HL-60 (cell line): ENCODE data around the gene AQP12A.

ENCODE experiments used
- GABPA ChIP-seq: IDR thresholded peaks from 2 replicates; pipeline ENCODE4 v1.6.1; 2012; ENCODE audit warnings: low read depth
- POLR2AphosphoS5 ChIP-seq: IDR thresholded peaks from 2 replicates; pipeline ENCODE4 v1.6.1; 2012; ENCODE audit warnings: low read depth
- REST ChIP-seq: IDR thresholded peaks from 2 replicates; pipeline ENCODE4 v1.6.1; 2012; ENCODE audit warnings: low read depth; ENCODE audit not compliant: insufficient replicate concordance
- TF ChIP-seq, protein P1 (sequence below): IDR thresholded peaks from one replicate; pipeline ENCODE4 v1.5.1; 2011; ENCODE audit warnings: low read length, control low read depth, inconsistent platforms; ENCODE audit not compliant: insufficient read depth

GRCh38 chr2:240713928-240714746 lies 22.5 kb downstream of the AQP12A start:
- TF ChIP-seq, protein P1, sequence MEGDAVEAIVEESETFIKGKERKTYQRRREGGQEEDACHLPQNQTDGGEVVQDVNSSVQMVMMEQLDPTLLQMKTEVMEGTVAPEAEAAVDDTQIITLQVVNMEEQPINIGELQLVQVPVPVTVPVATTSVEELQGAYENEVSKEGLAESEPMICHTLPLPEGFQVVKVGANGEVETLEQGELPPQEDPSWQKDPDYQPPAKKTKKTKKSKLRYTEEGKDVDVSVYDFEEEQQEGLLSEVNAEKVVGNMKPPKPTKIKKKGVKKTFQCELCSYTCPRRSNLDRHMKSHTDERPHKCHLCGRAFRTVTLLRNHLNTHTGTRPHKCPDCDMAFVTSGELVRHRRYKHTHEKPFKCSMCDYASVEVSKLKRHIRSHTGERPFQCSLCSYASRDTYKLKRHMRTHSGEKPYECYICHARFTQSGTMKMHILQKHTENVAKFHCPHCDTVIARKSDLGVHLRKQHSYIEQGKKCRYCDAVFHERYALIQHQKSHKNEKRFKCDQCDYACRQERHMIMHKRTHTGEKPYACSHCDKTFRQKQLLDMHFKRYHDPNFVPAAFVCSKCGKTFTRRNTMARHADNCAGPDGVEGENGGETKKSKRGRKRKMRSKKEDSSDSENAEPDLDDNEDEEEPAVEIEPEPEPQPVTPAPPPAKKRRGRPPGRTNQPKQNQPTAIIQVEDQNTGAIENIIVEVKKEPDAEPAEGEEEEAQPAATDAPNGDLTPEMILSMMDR, result no peak
- TF ChIP-seq REST (no peak), POLR2AphosphoS5 (no peak), GABPA (no peak)
